GM19452 (cell line): ENCODE results near the gene PSMB4.
"Not testable (repeated sequence)": the region's sequence is repeated elsewhere in the genome, so short reads cannot be mapped to it uniquely, and the experiment has no call there.

Source experiments
- ATAC-seq: cut with Tn5 transposase; IDR thresholded peaks from one replicate; pipeline ENCODE4 v1.9.1; 2021; ENCODE audit not compliant: unreplicated experiment

The PSMB4 gene

DNA sequence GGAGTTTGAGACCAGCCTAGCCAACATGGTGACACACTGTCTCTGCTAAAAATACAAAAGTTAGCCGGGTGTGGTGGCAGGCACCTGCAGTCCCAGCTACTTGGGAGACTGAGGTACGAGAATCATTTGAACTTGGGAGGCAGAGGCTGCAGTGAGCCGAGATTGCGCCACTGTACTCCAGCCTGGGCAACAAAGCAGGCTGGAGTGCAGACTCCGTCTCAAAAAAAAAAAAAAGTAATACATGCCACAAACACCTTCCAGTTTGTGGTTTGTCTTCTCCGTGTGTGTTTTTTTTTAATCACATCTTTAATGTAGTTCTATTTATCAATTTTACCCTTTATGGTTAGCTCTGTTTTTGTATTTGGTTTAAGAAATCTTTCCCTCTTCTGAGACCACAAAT is 37.6 kb downstream of the PSMB4 start:
- no peak for ATAC-seq

DNA sequence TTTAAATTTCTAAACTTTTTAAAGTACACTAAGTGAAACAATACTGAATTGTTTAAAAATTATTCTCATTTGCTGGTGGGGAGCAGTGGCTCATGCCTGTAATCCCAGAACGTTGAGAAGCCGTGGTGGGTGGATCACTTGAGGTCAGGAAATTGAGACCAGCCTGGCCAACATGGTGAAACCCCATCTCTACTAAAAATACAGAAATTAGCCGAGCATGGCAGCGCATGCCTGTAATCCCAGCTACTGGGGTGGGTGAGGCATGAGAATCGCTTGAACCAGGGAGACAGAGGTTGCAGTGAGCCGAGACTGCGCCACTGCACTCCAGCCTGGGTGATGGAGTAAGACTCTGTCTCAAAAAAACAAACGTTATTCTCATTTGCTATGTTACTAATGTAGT is 38.0 kb downstream of the PSMB4 start:
- not testable (repeated sequence) for ATAC-seq

DNA sequence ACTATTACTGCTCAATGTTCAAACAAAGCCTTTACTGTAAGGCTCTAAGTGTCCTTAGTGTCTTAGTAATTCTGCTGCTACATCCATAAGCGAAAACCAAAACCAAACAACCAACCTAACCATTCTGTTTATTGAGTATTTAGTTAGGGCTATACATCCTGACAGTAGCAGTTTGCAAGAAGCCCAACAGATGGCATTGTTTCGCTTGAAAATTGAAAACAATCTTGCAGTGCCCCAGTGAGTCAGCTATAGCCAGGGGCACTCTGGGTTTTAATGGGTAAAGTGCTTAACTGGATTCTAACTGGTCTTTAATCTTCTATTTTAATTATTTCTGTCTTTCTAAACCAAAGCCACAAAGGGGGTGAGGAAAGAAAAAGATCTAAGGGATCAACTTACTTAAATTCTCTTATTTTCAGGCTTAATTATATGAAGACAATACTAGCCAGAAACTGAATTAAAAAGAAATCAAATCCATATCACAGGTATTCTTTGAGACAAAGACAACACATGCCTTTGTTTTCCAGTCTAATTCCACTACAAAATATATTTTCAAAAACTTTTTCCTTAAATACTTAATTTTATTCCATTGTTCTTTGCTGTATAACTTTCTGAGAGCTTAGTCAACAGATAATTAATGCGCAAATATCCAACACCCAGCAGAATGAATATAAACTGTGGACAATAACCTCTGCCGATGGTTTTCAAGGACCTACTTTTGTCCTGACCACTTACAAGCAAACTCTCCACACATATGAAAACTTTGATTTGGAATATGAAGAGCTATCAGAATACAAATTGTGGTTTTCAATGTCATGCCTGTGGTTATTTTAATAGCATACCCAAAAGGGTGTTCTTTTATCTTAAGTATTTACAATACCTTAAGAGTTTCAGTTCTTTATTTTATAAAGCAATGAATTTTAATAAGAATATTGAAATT is 44.7 kb downstream of the PSMB4 start:
- no peak for ATAC-seq

DNA sequence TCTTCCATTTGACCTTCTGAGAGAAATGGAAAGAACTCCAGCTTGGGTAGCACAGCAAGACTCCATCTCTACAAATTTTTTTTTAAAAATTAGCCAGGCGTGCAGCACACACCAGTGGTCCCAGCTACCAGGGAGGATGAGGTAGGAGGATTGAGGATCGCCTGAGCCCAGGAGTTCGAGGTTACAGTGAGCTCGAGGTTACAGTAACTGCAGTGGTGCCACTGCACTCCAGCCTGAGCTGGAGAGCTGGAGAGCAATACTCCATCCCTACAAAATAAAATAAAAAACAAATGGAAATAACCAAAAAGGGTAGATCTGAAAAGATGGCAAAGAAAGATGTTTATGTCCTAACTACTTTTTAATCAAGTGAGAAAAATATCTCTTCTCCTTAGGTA is 45.4 kb downstream of the PSMB4 start:
- ATAC-seq = no peak

DNA sequence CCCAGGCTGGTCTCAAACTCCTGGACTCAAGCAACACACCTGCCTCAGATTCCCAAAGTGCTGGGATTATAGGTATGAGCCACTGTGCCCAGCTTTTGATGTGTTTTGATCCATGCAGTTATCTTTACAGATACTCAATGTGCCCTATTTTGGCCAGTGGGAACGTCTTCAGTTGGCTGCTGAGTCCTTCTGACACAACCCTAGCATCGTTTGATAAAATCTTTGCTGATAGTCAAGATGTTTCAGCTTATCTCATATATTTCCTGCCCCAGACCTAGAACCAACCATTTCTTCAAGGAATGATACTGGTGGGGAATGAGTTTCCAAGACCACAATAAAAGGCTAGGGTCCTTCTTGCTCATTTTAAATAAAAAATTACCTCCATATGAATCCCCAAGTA is 48.3 kb downstream of the PSMB4 start:
- no peak for ATAC-seq
